Parathyroid adenoma (tissue), 2 donors: ENCODE measurements around the gene ZGPAT.

Source experiments
- H2AFZ ChIP-seq: fragments of 300-600 bp; sonication (generic); one replicate; pipeline ENCODE4 v1.7.0; 2017; ENCODE audit warnings: antibody characterized with exemption, mild to moderate bottlenecking
- H3K27ac ChIP-seq: fragments of 300-600 bp; sonication (generic); one replicate; pipeline ENCODE4 v1.7.0; 2017
- H3K27me3 ChIP-seq: fragments of 300-600 bp; sonication (generic); one replicate; pipeline ENCODE4 v1.7.0; 2017; ENCODE audit warnings: low read length; ENCODE audit not compliant: control insufficient read depth, insufficient read depth
- H3K36me3 ChIP-seq: fragments of 300-600 bp; sonication (generic); one replicate; pipeline ENCODE4 v1.7.0; 2017; ENCODE audit warnings: low read length; ENCODE audit not compliant: control insufficient read depth, insufficient read depth
- H3K4me1 ChIP-seq: fragments of 300-600 bp; sonication (generic); one replicate; pipeline ENCODE4 v1.7.0; 2017; ENCODE audit warnings: control low read depth
- H3K4me2 ChIP-seq: fragments of 300-600 bp; sonication (generic); one replicate; pipeline ENCODE4 v1.7.0; 2017; ENCODE audit warnings: low read length
- H3K4me3 ChIP-seq: fragments of 300-600 bp; sonication (generic); one replicate; pipeline ENCODE4 v1.7.0; 2017; ENCODE audit warnings: low read depth, low read length
- H3K79me2 ChIP-seq: fragments of 300-600 bp; sonication (generic); one replicate; pipeline ENCODE4 v1.7.0; 2017; ENCODE audit warnings: control low read depth
- H3K9ac ChIP-seq: fragments of 300-600 bp; sonication (generic); one replicate; pipeline ENCODE4 v1.7.0; 2017; ENCODE audit warnings: mild to moderate bottlenecking
- H3K9me3 ChIP-seq: fragments of 300-600 bp; sonication (generic); one replicate; pipeline ENCODE4 v1.7.0; 2017; ENCODE audit warnings: low read length; ENCODE audit not compliant: control insufficient read depth
- CTCF ChIP-seq: fragments of 300-600 bp; sonication (generic); IDR thresholded peaks from one replicate; pipeline ENCODE4 v1.7.0; 2017; ENCODE audit warnings: antibody characterized with exemption, mild to moderate bottlenecking
- donor health status: primary hyperparathyroidism.

ZGPAT gene

GRCh38 chr20:63701051-63701328, 6.8 kb upstream of the ZGPAT start:
- Histone ChIP-seq H3K4me3 (no peak overlapping the region), H3K27ac (no peak overlapping the region), H3K4me2 (no peak overlapping the region), H3K79me2 (peaks cover 48% of the 10 kb centered on the region), H3K27me3 (no peaks in the 10 kb centered on the region), H3K36me3 (no peaks in the 10 kb centered on the region), H2AFZ (no peak overlapping the region), H3K9me3 (no peaks in the 10 kb centered on the region), H3K4me1 (no peaks in the 10 kb centered on the region), H3K9ac (no peak overlapping the region)
- TF ChIP-seq CTCF, result no peak

- TF ChIP-seq CTCF, result no peak
- H3K4me3 ChIP-seq, result no peak overlapping the region
- H3K4me1 ChIP-seq, result peaks cover 3% of the 10 kb centered on the region
- no peak overlapping the region for H3K27ac ChIP-seq
- H3K9me3 ChIP-seq, result no peaks in the 10 kb centered on the region
- no peak overlapping the region for H3K9ac ChIP-seq
- peaks cover 53% of the 10 kb centered on the region for H3K79me2 ChIP-seq
- no peaks in the 10 kb centered on the region for H3K27me3 ChIP-seq
- H3K36me3 ChIP-seq, result no peaks in the 10 kb centered on the region
- no peak overlapping the region for H3K4me2 ChIP-seq
- no peak overlapping the region for H2AFZ ChIP-seq
Observed at GRCh38 chr20:63701329-63702035, 6.4 kb upstream of the ZGPAT start.

- H3K27ac ChIP-seq, result no peak overlapping the region
- H3K4me1 ChIP-seq, result peaks cover 6% of the 10 kb centered on the region
- H3K36me3 ChIP-seq, result no peaks in the 10 kb centered on the region
Observed at GRCh38 chr20:63702036-63702665, 5.7 kb upstream of the ZGPAT start.

GRCh38 chr20:63702751-63703470, 4.9 kb upstream of the ZGPAT start:
- Histone ChIP-seq H3K27me3 (no peaks in the 10 kb centered on the region), H3K4me3 (no peak overlapping the region), H3K27ac (no peak overlapping the region), H3K9me3 (no peaks in the 10 kb centered on the region), H2AFZ (no peak overlapping the region), H3K36me3 (no peaks in the 10 kb centered on the region), H3K4me1 (peaks cover 6% of the 10 kb centered on the region), H3K9ac (no peak overlapping the region), H3K4me2 (no peak overlapping the region), H3K79me2 (peaks cover 54% of the 10 kb centered on the region)
- no peak for TF ChIP-seq CTCF

More at GRCh38 chr20:63702036-63702665, 5.7 kb upstream of the ZGPAT start:
- Histone ChIP-seq H2AFZ (no peak overlapping the region), H3K27me3 (no peaks in the 10 kb centered on the region), H3K9me3 (no peaks in the 10 kb centered on the region), H3K79me2 (peaks cover 54% of the 10 kb centered on the region), H3K4me3 (no peak overlapping the region), H3K4me2 (no peak overlapping the region), H3K9ac (no peak overlapping the region)
- TF ChIP-seq CTCF, result no peak
